HEK293 (cell line): ENCODE results near the gene ENAH.

ENCODE experiments used
- CTCF ChIA-PET: fragments of 350-600 bp; formaldehyde crosslinking; extraction: SDS; loops from one replicate; lab custom pipeline; 2021; ENCODE audit warnings: antibody characterized with exemption; lab: Yijun Ruan, JAX
- POLR2A ChIA-PET: fragments of 300-600 bp; formaldehyde crosslinking; extraction: SDS; loops from one replicate; lab custom pipeline; 2020; ENCODE audit warnings: antibody characterized with exemption, inconsistent platforms; lab: Yijun Ruan, JAX
- H3K27ac ChIP-seq: fragments of 200-500 bp; sonication (Bioruptor generic); 2 replicates; pipeline ENCODE4 v1.5.1; 2014; ENCODE audit warnings: low read depth, low read length, control low read depth, inconsistent platforms; ENCODE audit errors: extremely low read depth
- H3K36me3 ChIP-seq, 2 experiments: fragments of 200-500 bp in 1 of 2; sonication (Bioruptor generic) in 1 of 2; 1 replicate in 1 of 2; 2 replicates in 1 of 2; pipeline ENCODE4 v1.5.1; 2014 to 2017; ENCODE audit warnings: inconsistent platforms in 2 of 2, low read length in 2 of 2; ENCODE audit not compliant: control insufficient read depth in 2 of 2, insufficient read depth in 1 of 2
- H3K4me1 ChIP-seq: fragments of 200-500 bp; sonication (Bioruptor generic); 2 replicates; pipeline ENCODE4 v1.5.1; 2014; ENCODE audit warnings: mild to moderate bottlenecking, low read length, inconsistent platforms; ENCODE audit not compliant: control insufficient read depth, insufficient read depth
- H3K4me3 ChIP-seq: 2 replicates; pipeline ENCODE4 v1.5.1; 2011; ENCODE audit warnings: low read depth, mild to moderate bottlenecking, control low read depth, low read length, moderate library complexity
- H3K9me3 ChIP-seq: fragments of 200-500 bp; sonication (Bioruptor generic); 2 replicates; pipeline ENCODE4 v1.5.1; 2014; ENCODE audit warnings: low read depth, low read length, inconsistent platforms; ENCODE audit not compliant: control insufficient read depth, insufficient read depth
- FEZF1 ChIP-seq: fragments of 450-650 bp; formaldehyde crosslinking; IDR thresholded peaks from 2 replicates; pipeline ENCODE4 v1.5.1; 2016; ENCODE audit warnings: missing biosample characterization, missing genetic modification characterization
- HOXD13 ChIP-seq: sonication (generic); formaldehyde crosslinking; IDR thresholded peaks from 2 replicates; pipeline ENCODE4 v1.8.0; 2022; ENCODE audit warnings: missing genetic modification reagents, borderline replicate concordance
- KLF10 ChIP-seq: fragments of 450-650 bp; IDR thresholded peaks from 2 replicates; pipeline ENCODE4 v1.5.1; 2018; ENCODE audit warnings: missing biosample characterization, mild to moderate bottlenecking, missing genetic modification characterization
- PRDM1 ChIP-seq: fragments of 450-650 bp; formaldehyde crosslinking; IDR thresholded peaks from 2 replicates; pipeline ENCODE4; 2016; ENCODE audit warnings: missing biosample characterization, missing genetic modification characterization
- PRDM6 ChIP-seq: fragments of 450-650 bp; formaldehyde crosslinking; IDR thresholded peaks from 2 replicates; pipeline ENCODE4 v1.5.1; 2017; ENCODE audit warnings: missing biosample characterization, missing genetic modification characterization
- SCRT2 ChIP-seq: fragments of 450-650 bp; formaldehyde crosslinking; IDR thresholded peaks from 2 replicates; pipeline ENCODE4 v1.5.1; 2016; ENCODE audit warnings: missing biosample characterization, missing genetic modification characterization
- SETDB1 ChIP-seq: IDR thresholded peaks from one replicate; pipeline ENCODE4 v1.6.1; 2017; ENCODE audit warnings: mild to moderate bottlenecking, low read length, moderate library complexity, mixed read lengths; ENCODE audit not compliant: insufficient read length
- YY2 ChIP-seq: fragments of 450-650 bp; formaldehyde crosslinking; IDR thresholded peaks from 2 replicates; pipeline ENCODE4 v1.5.1; 2016; ENCODE audit warnings: missing biosample characterization, missing genetic modification characterization
- ZBTB8A ChIP-seq: fragments of 450-650 bp; formaldehyde crosslinking; IDR thresholded peaks from 2 replicates; pipeline ENCODE4 v1.5.1; 2016; ENCODE audit warnings: missing biosample characterization, missing genetic modification characterization
- ZNF138 ChIP-seq: fragments of 450-650 bp; formaldehyde crosslinking; IDR thresholded peaks from 2 replicates; pipeline ENCODE4 v1.5.1; 2016; ENCODE audit warnings: missing biosample characterization, missing genetic modification characterization, borderline replicate concordance
- ZNF202 ChIP-seq: fragments of 450-650 bp; formaldehyde crosslinking; IDR thresholded peaks from 2 replicates; pipeline ENCODE4 v1.5.1; 2016; ENCODE audit warnings: missing biosample characterization, missing genetic modification characterization, borderline replicate concordance
- ZNF211 ChIP-seq: fragments of 450-650 bp; formaldehyde crosslinking; IDR thresholded peaks from 2 replicates; pipeline ENCODE4 v1.5.1; 2016; ENCODE audit warnings: low read depth, missing biosample characterization, missing genetic modification characterization
- ZNF239 ChIP-seq: fragments of 450-650 bp; formaldehyde crosslinking; IDR thresholded peaks from 2 replicates; pipeline ENCODE4 v1.5.1; 2016; ENCODE audit warnings: missing biosample characterization, missing genetic modification characterization
- ZNF362 ChIP-seq: fragments of 450-650 bp; formaldehyde crosslinking; IDR thresholded peaks from 2 replicates; pipeline ENCODE4 v1.5.1; 2016; ENCODE audit warnings: missing biosample characterization, missing genetic modification characterization
- ZNF473 ChIP-seq: fragments of 450-650 bp; formaldehyde crosslinking; IDR thresholded peaks from 2 replicates; pipeline ENCODE4 v1.5.1; 2017; ENCODE audit warnings: missing biosample characterization, missing genetic modification characterization
- ZNF544 ChIP-seq: fragments of 450-650 bp; formaldehyde crosslinking; IDR thresholded peaks from 2 replicates; pipeline ENCODE4 v1.5.0; 2017; ENCODE audit warnings: missing biosample characterization, missing genetic modification characterization
- ZNF610 ChIP-seq: fragments of 450-650 bp; formaldehyde crosslinking; IDR thresholded peaks from 2 replicates; pipeline ENCODE4 v1.5.1; 2016; ENCODE audit warnings: missing biosample characterization, missing genetic modification characterization, borderline replicate concordance
- ZNF660 ChIP-seq: fragments of 450-650 bp; IDR thresholded peaks from 2 replicates; pipeline ENCODE4 v1.5.1; 2018; ENCODE audit warnings: missing biosample characterization, mild to moderate bottlenecking, missing genetic modification characterization
- ZNF670 ChIP-seq: fragments of 450-650 bp; formaldehyde crosslinking; IDR thresholded peaks from 2 replicates; pipeline ENCODE4 v1.5.1; 2016; ENCODE audit warnings: missing biosample characterization, missing genetic modification characterization, low read depth
- ZNF776 ChIP-seq: fragments of 450-650 bp; formaldehyde crosslinking; IDR thresholded peaks from 2 replicates; pipeline ENCODE4 v1.5.0; 2017; ENCODE audit warnings: missing biosample characterization, missing genetic modification characterization, borderline replicate concordance
- ZNF843 ChIP-seq: fragments of 450-650 bp; formaldehyde crosslinking; IDR thresholded peaks from 2 replicates; pipeline ENCODE4 v1.5.1; 2016; ENCODE audit warnings: missing biosample characterization, missing genetic modification characterization
- ZSCAN16 ChIP-seq: fragments of 450-650 bp; formaldehyde crosslinking; IDR thresholded peaks from 2 replicates; pipeline ENCODE4 v1.5.1; 2016; ENCODE audit warnings: missing biosample characterization, missing genetic modification characterization
- TF ChIP-seq, protein P1 (sequence below): fragments of 450-650 bp; formaldehyde crosslinking; IDR thresholded peaks from 2 replicates; pipeline ENCODE4 v1.5.1; 2016; ENCODE audit warnings: missing biosample characterization, missing genetic modification characterization
- TF ChIP-seq, protein P2 (sequence below): fragments of 450-650 bp; formaldehyde crosslinking; IDR thresholded peaks from 2 replicates; pipeline ENCODE4 v1.5.1; 2016; ENCODE audit warnings: missing biosample characterization, missing genetic modification characterization
- TF ChIP-seq, protein P3 (sequence below): fragments of 450-650 bp; formaldehyde crosslinking; conservative IDR thresholded peaks from 2 replicates; pipeline ENCODE4 v1.5.1; 2016; ENCODE audit warnings: low read depth, missing biosample characterization, missing genetic modification characterization

ENAH gene

GRCh38 chr1:225611537-225612223 is 41.2 kb downstream of the ENAH start:
- H3K27ac ChIP-seq, result no peak overlapping the region
- H3K4me3 ChIP-seq, result no peak overlapping the region
- ChIA-PET CTCF (interaction anchor here (0.5 to 1.2 kb wide), 3 partner anchors 36 to 937 kb away, joined by 3 to 4 read pairs (median 3); no protein-coding TSS in a partner anchor), POLR2A (interaction anchor here (1.0 to 1.3 kb wide), 2 partner anchors 9 to 202 kb away, joined by 3 read pairs; no protein-coding TSS in a partner anchor)
- TF ChIP-seq SCRT2 (tag by site-specific recombination) (no peak), ZNF843 (tag by site-specific recombination) (no peak), ZNF362 (no peak), ZSCAN16 (no peak), FEZF1 (tag by site-specific recombination) (no peak), ZNF544 (tag by site-specific recombination) (no peak), ZNF211 (no peak), PRDM1 (tag by site-specific recombination) (no peak), HOXD13 (CRISPR knock-in tag) (no peak), ZNF776 (tag by site-specific recombination) (no peak), YY2 (tag by site-specific recombination) (no peak), KLF10 (tag by site-specific recombination) (0 out of 2 replicates have a peak, but pooled peaks have one; percentile 21)
- TF ChIP-seq, protein P1, sequence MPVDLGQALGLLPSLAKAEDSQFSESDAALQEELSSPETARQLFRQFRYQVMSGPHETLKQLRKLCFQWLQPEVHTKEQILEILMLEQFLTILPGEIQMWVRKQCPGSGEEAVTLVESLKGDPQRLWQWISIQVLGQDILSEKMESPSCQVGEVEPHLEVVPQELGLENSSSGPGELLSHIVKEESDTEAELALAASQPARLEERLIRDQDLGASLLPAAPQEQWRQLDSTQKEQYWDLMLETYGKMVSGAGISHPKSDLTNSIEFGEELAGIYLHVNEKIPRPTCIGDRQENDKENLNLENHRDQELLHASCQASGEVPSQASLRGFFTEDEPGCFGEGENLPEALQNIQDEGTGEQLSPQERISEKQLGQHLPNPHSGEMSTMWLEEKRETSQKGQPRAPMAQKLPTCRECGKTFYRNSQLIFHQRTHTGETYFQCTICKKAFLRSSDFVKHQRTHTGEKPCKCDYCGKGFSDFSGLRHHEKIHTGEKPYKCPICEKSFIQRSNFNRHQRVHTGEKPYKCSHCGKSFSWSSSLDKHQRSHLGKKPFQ, result peak; percentile 90
- TF ChIP-seq, protein P2, sequence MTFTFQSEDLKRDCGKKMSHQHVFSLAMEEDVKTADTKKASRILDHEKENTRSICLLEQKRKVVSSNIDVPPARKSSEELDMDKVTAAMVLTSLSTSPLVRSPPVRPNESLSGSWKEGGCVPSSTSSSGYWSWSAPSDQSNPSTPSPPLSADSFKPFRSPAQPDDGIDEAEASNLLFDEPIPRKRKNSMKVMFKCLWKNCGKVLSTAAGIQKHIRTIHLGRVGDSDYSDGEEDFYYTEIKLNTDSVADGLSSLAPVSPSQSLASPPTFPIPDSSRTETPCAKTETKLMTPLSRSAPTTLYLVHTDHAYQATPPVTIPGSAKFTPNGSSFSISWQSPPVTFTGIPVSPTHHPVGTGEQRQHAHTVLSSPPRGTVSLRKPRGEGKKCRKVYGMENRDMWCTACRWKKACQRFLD, result no peak
- H3K36me3 ChIP-seq, result peaks cover 0 to 2% of the 10 kb centered on the region in 2 experiments; a peak in 1 of 3 replicates
- no peaks in the 10 kb centered on the region for H3K9me3 ChIP-seq
- peaks cover 41% of the 10 kb centered on the region for H3K4me1 ChIP-seq

DNA sequence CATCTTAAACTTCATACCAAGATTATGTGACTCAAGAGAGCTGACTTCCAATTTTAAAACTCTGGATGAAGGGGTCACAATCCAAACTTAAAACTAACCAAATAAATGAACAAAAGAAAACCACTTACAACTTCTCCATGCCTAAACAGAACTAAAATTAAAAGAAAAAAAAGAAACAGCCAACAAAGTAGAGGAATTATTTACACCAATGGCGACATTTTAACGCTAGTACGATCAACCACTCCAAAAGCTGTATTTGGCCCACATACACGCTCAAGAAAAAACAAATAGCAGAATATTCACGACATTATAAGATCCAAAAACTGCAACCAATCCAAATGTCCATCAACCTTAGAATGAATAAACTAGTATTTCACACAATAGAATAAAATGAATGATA is 42.4 kb downstream of the ENAH start:
- Histone ChIP-seq H3K36me3 (no peaks in the 10 kb centered on the region; a peak in 1 of 3 replicates), H3K4me1 (peaks cover 41% of the 10 kb centered on the region), H3K4me3 (no peak overlapping the region), H3K27ac (no peak overlapping the region), H3K9me3 (no peaks in the 10 kb centered on the region)
- POLR2A ChIA-PET, result interaction anchor here (1.6 kb wide), 1 partner anchor 43 kb away, joined by 4 read pairs; the partner anchor contains the start of gene ENAH
- CTCF ChIA-PET, result interaction anchor here (1.1 kb wide), 1 partner anchor 167 kb away, joined by 3 read pairs; the partner anchor contains the start of gene SRP9
- TF ChIP-seq ZNF610 (no peak), SETDB1 (no peak), ZBTB8A (tag by site-specific recombination) (no peak), ZNF473 (tag by site-specific recombination) (no peak), ZNF202 (tag by site-specific recombination) (peak; percentile 88; the same call in 1 of the 2 replicates), ZNF660 (tag by site-specific recombination) (no peak), PRDM6 (tag by site-specific recombination) (0 out of 2 replicates have a peak, but pooled peaks have one; percentile 6), ZNF138 (tag by site-specific recombination) (no peak), KLF10 (tag by site-specific recombination) (no peak), ZNF239 (tag by site-specific recombination) (no peak), ZNF670 (tag by site-specific recombination) (0 out of 2 replicates have a peak, but pooled peaks have one; percentile 57)
- TF ChIP-seq, protein P3, sequence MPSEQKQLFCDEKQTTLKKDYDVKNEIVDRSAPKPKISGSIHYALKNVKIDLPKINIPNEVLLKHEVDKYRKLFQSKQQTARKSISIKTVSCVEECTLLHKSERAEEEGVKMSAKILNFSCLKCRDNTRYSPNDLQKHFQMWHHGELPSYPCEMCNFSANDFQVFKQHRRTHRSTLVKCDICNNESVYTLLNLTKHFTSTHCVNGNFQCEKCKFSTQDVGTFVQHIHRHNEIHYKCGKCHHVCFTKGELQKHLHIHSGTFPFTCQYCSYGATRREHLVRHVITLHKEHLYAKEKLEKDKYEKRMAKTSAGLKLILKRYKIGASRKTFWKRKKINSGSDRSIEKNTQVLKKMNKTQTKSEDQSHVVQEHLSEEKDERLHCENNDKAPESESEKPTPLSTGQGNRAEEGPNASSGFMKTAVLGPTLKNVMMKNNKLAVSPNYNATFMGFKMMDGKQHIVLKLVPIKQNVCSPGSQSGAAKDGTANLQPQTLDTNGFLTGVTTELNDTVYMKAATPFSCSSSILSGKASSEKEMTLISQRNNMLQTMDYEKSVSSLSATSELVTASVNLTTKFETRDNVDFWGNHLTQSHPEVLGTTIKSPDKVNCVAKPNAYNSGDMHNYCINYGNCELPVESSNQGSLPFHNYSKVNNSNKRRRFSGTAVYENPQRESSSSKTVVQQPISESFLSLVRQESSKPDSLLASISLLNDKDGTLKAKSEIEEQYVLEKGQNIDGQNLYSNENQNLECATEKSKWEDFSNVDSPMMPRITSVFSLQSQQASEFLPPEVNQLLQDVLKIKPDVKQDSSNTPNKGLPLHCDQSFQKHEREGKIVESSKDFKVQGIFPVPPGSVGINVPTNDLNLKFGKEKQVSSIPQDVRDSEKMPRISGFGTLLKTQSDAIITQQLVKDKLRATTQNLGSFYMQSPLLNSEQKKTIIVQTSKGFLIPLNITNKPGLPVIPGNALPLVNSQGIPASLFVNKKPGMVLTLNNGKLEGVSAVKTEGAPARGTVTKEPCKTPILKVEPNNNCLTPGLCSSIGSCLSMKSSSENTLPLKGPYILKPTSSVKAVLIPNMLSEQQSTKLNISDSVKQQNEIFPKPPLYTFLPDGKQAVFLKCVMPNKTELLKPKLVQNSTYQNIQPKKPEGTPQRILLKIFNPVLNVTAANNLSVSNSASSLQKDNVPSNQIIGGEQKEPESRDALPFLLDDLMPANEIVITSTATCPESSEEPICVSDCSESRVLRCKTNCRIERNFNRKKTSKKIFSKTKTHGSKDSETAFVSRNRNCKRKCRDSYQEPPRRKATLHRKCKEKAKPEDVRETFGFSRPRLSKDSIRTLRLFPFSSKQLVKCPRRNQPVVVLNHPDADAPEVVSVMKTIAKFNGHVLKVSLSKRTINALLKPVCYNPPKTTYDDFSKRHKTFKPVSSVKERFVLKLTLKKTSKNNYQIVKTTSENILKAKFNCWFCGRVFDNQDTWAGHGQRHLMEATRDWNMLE, result no peak
